Activated CD8-positive, alpha-beta T cell treated with anti-CD3 and anti-CD28 coated beads for 36 hours (primary cell): ENCODE results near the gene NOD2. TPM values are rescaled to one million over a fixed set of nuclear protein-coding genes. Genes with fewer than 3 reads are reported as not detected.

ENCODE experiments used
- ATAC-seq: fragments of 200-7000 bp; cut with Tn5 transposase; one replicate; pipeline ENCODE4 v1.10.0; 2021; ENCODE audit warnings: mild to moderate bottlenecking, moderate library complexity
- CTCF ChIA-PET: fragments of 350-600 bp; sonication (Branson Sonifier 250); formaldehyde crosslinking; loops from one replicate; lab custom pipeline; 2021; ENCODE audit warnings: antibody characterized with exemption; lab: Charles Lee
- POLR2A ChIA-PET: fragments of 350-600 bp; sonication (Branson Sonifier 250); formaldehyde crosslinking; loops from one replicate; lab custom pipeline; 2021; ENCODE audit warnings: antibody characterized with exemption; lab: Charles Lee
- DNase-seq: peaks from one replicate; pipeline ENCODE4 v3.0.0-alpha.2; 2020
- H3K27ac Mint-ChIP-seq: one replicate; pipeline ENCODE4 v1.8.0; 2021; ENCODE audit warnings: mild to moderate bottlenecking, mixed read lengths
- H3K27me3 Mint-ChIP-seq: one replicate; pipeline ENCODE4 v1.8.0; 2021; ENCODE audit warnings: mixed read lengths
- H3K36me3 Mint-ChIP-seq: one replicate; pipeline ENCODE4 v1.8.0; 2021; ENCODE audit warnings: low read depth, mixed read lengths
- H3K4me1 Mint-ChIP-seq: one replicate; pipeline ENCODE4 v1.8.0; 2021; ENCODE audit warnings: low read depth, mixed read lengths
- H3K4me3 Mint-ChIP-seq: one replicate; pipeline ENCODE4 v1.8.0; 2021; ENCODE audit warnings: mild to moderate bottlenecking, moderate library complexity, mixed read lengths
- H3K9me3 Mint-ChIP-seq: one replicate; pipeline ENCODE4 v1.8.0; 2021; ENCODE audit warnings: mixed read lengths
- intact Hi-C: fragments of 100-400 bp; cut with micrococcal nuclease; formaldehyde crosslinking; loops from one replicate; pipeline ENCODE4 v1.10.0; 2022
- total RNA-seq, 2 experiments: library from RNA; stranded (reverse); gene quantifications; one replicate each; pipeline ENCODE4 v1.2.3, GENCODE V29; 2021
- TF ChIP-seq, protein P1 (sequence below): fragments of 200-600 bp; IDR thresholded peaks from one replicate; pipeline ENCODE4 v1.8.0; 2022; ENCODE audit warnings: antibody characterized with exemption, mild to moderate bottlenecking

The NOD2 gene
- total RNA-seq, 2 experiments from 2014 or later, result 1.1 to 1.6 TPM

- ChIA-PET POLR2A (no interaction called here), CTCF (interaction anchor here (8.5 kb wide), 1 partner anchor 11 kb away, joined by 48 read pairs; no protein-coding TSS in a partner anchor)
- DNase-seq (no peak), ATAC-seq (no peak)
- H3K9me3 Mint-ChIP-seq, result no peaks in the 10 kb centered on the region
- H3K27ac Mint-ChIP-seq, result no peak overlapping the region
- no peak overlapping the region for H3K4me3 Mint-ChIP-seq
- no peaks in the 10 kb centered on the region for H3K36me3 Mint-ChIP-seq
- H3K27me3 Mint-ChIP-seq, result no peaks in the 10 kb centered on the region
- TF ChIP-seq, protein P1, sequence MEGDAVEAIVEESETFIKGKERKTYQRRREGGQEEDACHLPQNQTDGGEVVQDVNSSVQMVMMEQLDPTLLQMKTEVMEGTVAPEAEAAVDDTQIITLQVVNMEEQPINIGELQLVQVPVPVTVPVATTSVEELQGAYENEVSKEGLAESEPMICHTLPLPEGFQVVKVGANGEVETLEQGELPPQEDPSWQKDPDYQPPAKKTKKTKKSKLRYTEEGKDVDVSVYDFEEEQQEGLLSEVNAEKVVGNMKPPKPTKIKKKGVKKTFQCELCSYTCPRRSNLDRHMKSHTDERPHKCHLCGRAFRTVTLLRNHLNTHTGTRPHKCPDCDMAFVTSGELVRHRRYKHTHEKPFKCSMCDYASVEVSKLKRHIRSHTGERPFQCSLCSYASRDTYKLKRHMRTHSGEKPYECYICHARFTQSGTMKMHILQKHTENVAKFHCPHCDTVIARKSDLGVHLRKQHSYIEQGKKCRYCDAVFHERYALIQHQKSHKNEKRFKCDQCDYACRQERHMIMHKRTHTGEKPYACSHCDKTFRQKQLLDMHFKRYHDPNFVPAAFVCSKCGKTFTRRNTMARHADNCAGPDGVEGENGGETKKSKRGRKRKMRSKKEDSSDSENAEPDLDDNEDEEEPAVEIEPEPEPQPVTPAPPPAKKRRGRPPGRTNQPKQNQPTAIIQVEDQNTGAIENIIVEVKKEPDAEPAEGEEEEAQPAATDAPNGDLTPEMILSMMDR, result no peak
- no peaks in the 10 kb centered on the region for H3K4me1 Mint-ChIP-seq
- intact Hi-C loops, result no loop called here
Observed at GRCh38 chr16:50655558-50656055, 37.8 kb upstream of the NOD2 start.

DNA sequence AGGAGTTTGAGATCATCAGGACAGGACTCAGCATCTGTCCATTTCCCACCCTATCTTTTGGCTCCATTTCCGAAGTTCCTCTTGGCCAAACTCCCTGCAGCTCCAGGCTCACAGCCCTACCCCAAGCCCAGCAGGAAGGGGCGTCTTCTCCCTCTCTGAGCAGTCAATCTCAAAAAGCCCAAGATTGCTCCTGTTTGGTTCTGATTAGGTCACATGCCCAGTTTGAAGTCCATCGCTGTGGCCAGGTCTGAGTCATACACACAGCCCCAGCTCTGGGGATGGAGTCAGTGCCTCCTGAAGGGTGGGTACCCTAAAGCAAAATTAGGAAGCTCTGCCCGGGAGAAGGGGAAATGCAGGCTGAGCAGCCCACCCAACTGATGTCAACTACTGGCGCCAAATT is 36.2 kb upstream of the NOD2 start:
- TF ChIP-seq, protein P1, result no peak
- H3K4me1 Mint-ChIP-seq, result no peaks in the 10 kb centered on the region
- H3K27ac Mint-ChIP-seq, result no peak overlapping the region
- ChIA-PET POLR2A (no interaction called here), CTCF (interaction anchor here (0.8 kb wide), 1 partner anchor 8 kb away, joined by 3 read pairs; no protein-coding TSS in a partner anchor)
- H3K27me3 Mint-ChIP-seq, result no peaks in the 10 kb centered on the region
- ATAC-seq, result no peak
- intact Hi-C loops, result no loop called here
- no peak overlapping the region for H3K4me3 Mint-ChIP-seq
- no peaks in the 10 kb centered on the region for H3K9me3 Mint-ChIP-seq
- no peaks in the 10 kb centered on the region for H3K36me3 Mint-ChIP-seq
- no peak for DNase-seq

DNA sequence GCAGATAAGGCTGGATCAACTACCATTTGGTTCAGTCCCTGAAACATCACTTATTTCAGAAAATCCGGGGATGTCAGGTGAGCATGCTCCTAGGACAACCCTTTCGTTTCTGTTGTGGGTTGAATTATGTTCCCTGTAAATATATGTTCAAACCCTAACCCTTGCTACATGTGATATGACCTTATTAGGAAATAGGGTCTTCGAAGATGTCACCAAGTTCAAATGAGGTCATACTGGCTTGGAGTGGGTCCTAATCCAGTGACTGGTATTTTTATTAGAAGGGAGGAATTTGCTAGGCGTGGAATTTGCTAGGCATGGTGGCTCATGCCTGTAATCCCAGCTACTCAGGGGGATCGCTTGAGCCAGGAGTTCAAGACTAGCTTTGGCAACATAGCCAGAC is 33.6 kb upstream of the NOD2 start:
- no peak overlapping the region for H3K27ac Mint-ChIP-seq
- no peaks in the 10 kb centered on the region for H3K27me3 Mint-ChIP-seq
- intact Hi-C loops, result loop anchor here (10.0 kb wide), 1 partner anchor 295 kb away; the partner anchor contains the start of gene BRD7

GRCh38 chr16:50662306-50662940 is 31.0 kb upstream of the NOD2 start:
- Mint-ChIP-seq H3K36me3 (no peaks in the 10 kb centered on the region), H3K27ac (no peak overlapping the region), H3K27me3 (no peaks in the 10 kb centered on the region), H3K9me3 (no peaks in the 10 kb centered on the region), H3K4me3 (no peak overlapping the region), H3K4me1 (peaks cover 19% of the 10 kb centered on the region)
- intact Hi-C loops, result loop anchor here (10.0 kb wide), 1 partner anchor 298 kb away; the partner anchor contains the start of gene BRD7
- TF ChIP-seq, protein P1, result no peak
- no peak for ATAC-seq
- ChIA-PET CTCF (interaction anchor here (1.1 to 17.8 kb wide), 5 partner anchors 10 to 449 kb away, joined by 3 to 340 read pairs (median 14); no protein-coding TSS in a partner anchor), POLR2A (interaction anchor here (0.6 to 1.9 kb wide), 2 partner anchors 9 to 302 kb away, joined by 3 to 4 read pairs; no protein-coding TSS in a partner anchor)
- no peak for DNase-seq

More for the DNA sequence above, 33.6 kb upstream of the NOD2 start:
- ChIA-PET CTCF (interaction anchor here (1.3 to 3.4 kb wide), 2 partner anchors 12 to 146 kb away, joined by 6 to 14 read pairs; no protein-coding TSS in a partner anchor), POLR2A (no interaction called here)
- Mint-ChIP-seq H3K36me3 (no peaks in the 10 kb centered on the region), H3K4me1 (peaks cover 2% of the 10 kb centered on the region), H3K4me3 (no peak overlapping the region), H3K9me3 (no peaks in the 10 kb centered on the region)
- TF ChIP-seq, protein P1, result no peak
- ATAC-seq (no peak), DNase-seq (no peak)

- H3K9me3 Mint-ChIP-seq, result no peaks in the 10 kb centered on the region
- DNase-seq, result no peak
- H3K36me3 Mint-ChIP-seq, result peaks cover 3% of the 10 kb centered on the region
- no peaks in the 10 kb centered on the region for H3K27me3 Mint-ChIP-seq
- H3K27ac Mint-ChIP-seq, result no peak overlapping the region
- ATAC-seq, result no peak
- ChIA-PET POLR2A (interaction anchor here (1.3 to 9.5 kb wide), 3 partner anchors 11 to 16 kb away, joined by 4 to 59 read pairs (median 6); partner anchors contain the start of gene SNX20), CTCF (interaction anchor here (0.8 to 17.8 kb wide), 17 partner anchors 8 to 337 kb away, joined by 3 to 340 read pairs (median 13); partner anchors contain the start of genes CYLD and SNX20)
- H3K4me1 Mint-ChIP-seq, result peaks cover 31% of the 10 kb centered on the region
- H3K4me3 Mint-ChIP-seq, result no peak overlapping the region
- intact Hi-C loops, result loop anchor here (10.0 kb wide), 1 partner anchor 299 kb away; the partner anchor contains the start of gene BRD7
- TF ChIP-seq, protein P1, result no peak
Observed at GRCh38 chr16:50664270-50664669, 29.1 kb upstream of the NOD2 start.
